DND-41 (cell line): ENCODE results near the gene NRSN1.

Experiments used
- CTCF ChIP-seq: IDR thresholded peaks from 2 replicates; pipeline ENCODE4 v1.5.1; 2012; ENCODE audit warnings: borderline replicate concordance, low read length, moderate library complexity, mild to moderate bottlenecking; ENCODE audit not compliant: poor library complexity, severe bottlenecking; ENCODE audit errors: extremely low read depth
- EZH2 ChIP-seq: IDR thresholded peaks from 3 replicates; pipeline ENCODE4 v1.6.1; 2012; ENCODE audit warnings: borderline replicate concordance, low read depth, mild to moderate bottlenecking, moderate library complexity, low read length, inconsistent platforms; ENCODE audit not compliant: severe bottlenecking

- TF ChIP-seq CTCF = no peak
- no peak for TF ChIP-seq EZH2
These were observed 3.9 kb upstream of the NRSN1 start for GRCh38 chr6:24122139-24122538.
